ENCODE results near the gene EML6.

The EML6 gene

DNA sequence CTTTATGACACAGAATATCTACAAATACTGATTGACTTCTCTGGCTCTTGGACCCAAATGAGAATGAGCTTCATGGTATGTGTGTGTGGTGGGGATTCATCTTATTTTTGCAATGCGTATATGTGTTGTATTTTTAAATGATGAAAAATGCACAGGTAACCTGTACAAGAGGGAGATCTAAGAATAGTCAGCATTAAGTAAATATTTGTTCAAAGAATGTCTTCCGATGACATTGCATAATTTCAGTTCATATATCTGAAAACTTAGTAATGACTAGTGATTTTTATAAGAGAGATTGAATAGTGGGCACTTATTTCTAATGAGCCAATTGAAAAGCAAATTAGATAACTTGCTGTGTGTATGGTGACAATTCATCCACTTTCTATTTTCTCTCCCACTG lies 66.4 kb downstream of the EML6 start:
- FAIRE-seq, result no peak
- no peak for DNase-seq (ENCODE audit: insufficient read length, low spot score)

DNA sequence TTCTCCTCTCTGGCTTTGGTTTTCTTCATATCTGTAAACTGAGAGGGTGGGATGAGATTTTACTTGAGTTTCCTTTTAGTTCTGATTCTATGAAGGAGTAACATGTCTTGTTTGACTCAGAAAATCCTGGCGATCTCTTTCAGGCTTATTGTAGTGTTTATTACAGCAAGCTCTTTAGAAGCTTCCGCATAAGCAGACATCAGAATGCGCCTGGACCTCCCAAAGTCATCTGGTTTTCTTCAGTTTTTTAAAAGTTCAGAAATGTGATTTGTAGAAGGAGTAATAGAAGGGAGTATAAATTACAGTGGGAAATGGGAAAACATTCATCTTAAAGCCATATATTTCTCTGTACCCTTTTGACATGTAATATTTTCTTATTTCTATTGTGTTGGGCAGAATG lies 68.4 kb downstream of the EML6 start:
- no peak for FAIRE-seq
- DNase-seq (ENCODE audit: insufficient read length, low spot score), result no peak

DNA sequence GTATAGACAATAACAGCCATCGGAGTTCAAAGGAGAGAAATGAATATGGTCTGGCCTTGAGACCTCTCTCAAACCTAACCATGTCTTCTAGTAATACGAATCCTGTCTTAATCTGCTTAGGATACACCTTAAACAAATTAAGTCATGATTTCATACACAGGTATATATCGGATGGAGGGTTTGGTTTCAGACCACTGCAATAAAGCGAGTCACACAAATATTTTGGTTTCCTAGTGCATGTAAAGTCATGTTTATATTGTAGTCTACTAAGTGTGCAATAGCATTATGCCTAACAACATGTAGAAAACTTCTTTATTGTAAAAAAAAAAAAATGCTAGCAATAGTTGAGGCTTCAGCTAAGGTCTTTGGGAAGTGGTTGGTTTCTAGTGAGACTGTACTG lies 73.8 kb downstream of the EML6 start:
- no peak for DNase-seq (ENCODE audit: insufficient read length, low spot score)
- FAIRE-seq, result no peak

DNA sequence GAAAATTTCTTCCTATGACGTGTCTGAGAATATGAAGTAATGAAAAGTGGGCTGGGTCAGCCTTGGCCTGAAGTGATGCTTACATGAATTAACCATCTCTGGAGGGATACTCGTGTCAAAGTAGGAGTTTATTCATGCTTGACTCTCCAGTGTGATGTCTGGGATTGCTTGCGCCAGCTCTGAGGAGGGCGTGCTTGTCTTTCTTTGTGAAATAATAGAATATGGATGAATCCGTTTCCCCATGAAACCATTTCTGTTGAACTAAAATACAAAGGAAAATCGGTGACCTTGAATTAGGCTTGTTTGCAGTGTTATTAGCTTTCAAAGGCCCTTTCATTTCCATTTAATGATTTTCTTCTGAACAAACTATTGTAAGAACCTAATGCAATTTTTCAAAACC lies 77.9 kb downstream of the EML6 start:
- FAIRE-seq (no peak), DNase-seq (ENCODE audit: insufficient read length, low spot score) (no peak)

DNA sequence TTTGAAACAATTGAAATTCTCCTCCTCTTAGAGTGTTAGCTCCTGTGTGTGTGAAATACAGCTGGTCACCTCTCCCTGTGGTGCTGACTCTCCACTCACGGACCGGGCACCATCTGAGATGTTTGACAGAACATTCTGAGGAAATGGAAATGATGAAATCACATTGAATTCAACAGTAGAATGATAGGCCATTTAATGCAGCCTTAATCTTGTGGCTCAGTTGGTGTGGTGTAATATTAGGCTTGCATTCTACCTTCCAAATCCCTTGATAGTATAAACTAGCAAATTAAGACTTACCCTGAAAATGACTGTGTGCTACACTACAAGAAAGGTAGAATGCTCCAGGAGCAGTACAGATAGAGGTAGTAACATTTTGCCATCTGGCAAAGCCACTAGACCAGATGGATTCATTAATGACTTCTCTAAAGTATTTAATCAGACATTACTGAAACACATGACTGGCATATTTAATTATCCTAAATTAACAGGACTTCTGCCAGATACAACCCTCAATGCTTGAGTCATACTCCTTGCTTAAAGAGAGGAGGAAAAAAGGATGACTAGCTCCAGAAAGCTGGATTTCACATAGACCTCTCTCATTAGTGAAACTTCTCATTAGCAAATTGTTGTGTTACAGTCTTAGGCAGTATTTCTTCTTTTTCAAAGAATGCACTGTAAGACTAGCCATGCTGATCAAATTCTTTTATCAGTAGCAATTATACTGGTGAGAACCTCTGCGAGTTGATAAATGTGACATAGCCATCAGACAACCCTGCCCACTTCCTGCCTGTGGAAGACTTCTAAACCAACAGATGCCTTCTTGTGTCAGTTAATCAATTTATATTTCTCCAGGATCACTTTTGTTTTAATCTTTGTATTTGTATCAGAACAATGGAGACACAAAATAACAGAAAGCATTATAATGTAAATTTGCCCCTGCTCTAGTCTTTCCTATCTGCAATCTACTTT lies 80.6 kb downstream of the EML6 start:
- no peak for DNase-seq (ENCODE audit: insufficient read length, low spot score)

DNA sequence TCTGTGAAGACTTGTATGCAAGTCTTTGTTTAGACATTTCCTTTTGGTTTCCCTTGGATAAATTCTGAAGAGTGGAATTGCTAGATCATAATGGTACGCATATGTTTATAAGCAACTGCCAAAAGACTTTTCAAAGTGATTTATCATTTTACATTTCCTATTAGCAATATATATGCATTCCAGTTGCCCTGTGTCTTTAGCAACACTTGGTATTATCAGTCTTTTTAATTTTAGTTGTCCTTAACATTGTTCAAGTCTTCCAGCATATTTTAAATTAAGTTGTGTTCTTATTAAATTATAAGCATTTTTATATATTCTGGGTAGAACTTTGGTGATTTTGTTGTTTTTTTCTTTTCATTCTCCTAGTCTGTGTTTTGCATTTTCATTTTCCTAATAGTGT lies 81.8 kb downstream of the EML6 start:
- FAIRE-seq (no peak), DNase-seq (ENCODE audit: insufficient read length, low spot score) (no peak)

More for the DNA sequence above, 80.6 kb downstream of the EML6 start:
- peak; percentile 23 for FAIRE-seq

DNA sequence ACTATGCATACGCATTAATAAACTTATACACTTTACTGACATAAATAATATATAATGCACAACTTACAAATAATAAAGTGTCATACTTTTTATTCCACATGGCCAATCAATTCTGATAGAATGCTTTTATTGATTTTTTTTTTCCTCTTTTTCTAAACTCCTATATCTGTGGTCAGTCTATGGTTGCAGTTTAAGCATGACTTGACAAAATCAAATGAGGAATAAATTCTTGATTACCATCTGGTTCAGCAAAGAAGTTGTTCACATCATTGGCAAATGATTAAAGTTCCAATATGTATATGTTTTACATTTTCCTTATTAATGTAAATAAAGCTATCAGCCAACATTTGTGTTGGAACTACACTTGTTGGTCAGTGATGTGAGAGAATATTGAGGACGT lies 83.5 kb downstream of the EML6 start:
- FAIRE-seq (no peak), DNase-seq (ENCODE audit: insufficient read length, low spot score) (no peak)

DNA sequence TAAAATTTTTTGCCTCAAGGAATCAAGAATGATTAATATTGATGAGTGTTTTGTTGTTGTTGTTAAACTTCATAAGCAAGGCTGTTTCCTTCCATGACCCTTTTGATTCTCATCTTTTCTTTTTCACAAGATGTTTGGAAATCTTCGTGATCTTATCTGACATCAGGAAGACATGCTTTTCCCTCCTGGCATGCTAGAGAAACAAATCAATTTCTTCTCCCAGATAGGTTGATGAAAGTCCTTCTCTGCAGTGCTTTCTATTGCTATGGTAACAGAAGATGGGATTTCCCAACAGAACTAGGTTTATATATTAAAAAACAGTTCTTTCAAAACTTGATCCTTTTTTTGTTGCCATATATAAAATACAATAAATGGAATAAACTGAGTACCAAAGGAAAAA lies 85.2 kb downstream of the EML6 start:
- DNase-seq (ENCODE audit: insufficient read length, low spot score) (no peak), FAIRE-seq (no peak)

DNA sequence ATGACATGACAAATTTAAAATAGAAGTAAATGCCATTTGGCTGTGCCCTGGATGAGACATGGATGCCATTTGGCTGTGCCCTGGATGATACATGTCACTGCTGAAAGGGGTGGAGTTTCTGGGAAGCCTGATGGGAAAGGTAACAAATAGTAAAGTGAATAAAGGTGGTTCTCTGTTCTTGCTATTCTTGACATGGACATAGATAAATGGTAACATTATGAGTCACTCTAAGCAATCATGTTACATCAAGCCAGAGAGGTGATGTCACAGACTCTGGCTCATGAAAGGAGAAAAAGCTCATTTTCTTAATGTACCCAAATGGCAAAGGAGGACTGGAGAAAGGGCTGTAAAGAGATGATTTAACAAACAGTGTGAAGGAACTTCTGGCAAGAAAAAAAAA lies 86.4 kb downstream of the EML6 start:
- DNase-seq (ENCODE audit: insufficient read length, low spot score), result peak; percentile 14
- FAIRE-seq, result peak; percentile 65

DNA sequence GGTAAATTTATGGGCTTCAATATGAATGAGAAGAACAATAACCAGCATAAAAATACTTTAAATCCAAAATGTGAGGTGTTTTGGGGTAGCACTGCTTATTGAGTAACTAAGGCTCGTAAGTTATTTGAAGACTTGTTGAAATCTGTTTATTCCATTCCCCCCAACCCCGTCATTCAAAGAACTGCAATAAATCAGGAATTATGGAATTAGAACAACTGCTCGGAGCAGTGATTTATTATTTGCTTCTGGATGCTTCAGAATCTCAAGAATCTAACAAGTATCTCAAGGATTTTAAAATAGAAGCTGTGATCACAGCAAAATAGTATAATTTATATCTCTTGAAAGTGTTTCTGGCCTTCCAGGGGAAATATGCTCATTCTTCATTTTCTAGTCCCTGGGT lies 86.8 kb downstream of the EML6 start:
- DNase-seq (ENCODE audit: insufficient read length, low spot score), result no peak
- no peak for FAIRE-seq

DNA sequence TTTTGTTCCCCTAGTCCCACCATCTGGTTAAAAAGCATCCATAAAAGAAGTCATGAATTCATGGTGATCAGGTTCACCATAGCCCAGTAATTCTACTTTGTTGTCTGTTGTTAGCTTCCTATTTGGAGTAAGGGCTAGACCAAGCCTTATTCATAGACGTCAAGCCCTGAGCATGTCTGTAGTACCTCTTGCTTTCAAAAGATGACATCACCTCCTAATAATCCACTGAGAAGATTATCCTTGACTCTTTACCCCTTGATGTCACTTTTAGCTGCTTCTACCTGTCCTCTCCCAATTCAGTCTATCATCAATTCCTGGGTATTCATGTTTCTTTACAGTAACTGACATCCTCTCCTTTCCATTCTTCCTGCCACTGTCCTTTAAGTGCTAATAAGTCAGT lies 90.1 kb downstream of the EML6 start:
- FAIRE-seq, result no peak
- DNase-seq (ENCODE audit: insufficient read length, low spot score), result no peak

DNA sequence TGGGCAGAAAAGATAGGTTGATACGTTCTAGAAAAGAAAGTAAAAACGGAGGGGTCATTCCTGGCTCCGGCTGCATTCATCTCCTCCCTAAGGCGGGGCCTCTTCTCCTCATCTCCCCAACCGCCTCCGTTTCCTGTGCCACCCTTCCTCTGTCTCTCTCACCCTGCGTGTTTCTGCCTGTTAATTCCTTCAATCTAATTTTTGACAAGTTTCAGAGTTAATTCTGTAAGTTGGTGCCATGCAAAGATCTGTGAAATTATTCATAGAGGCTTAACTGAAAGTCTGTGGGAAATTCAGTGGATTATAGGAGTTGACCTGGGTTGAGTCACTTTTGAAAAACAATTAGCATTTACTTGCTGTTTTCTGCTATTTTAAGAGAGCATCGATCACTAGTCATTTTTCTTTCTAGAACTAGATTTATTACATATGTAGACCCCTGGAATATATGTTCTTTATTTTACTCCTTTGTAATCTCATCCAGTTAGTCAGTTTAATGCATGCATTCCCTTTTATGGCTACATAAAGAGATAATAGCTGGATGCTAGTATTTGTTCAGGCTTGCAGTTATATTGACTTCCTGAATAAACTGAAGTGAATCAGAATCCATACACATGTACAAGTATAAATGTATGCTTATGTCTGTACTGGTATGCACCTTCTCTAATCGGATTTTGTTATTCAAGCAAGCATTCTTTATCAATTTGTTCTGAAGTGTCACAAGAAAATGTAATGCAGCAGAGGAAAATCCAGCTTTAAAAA lies 91.1 kb downstream of the EML6 start:
- peak; percentile 76 for FAIRE-seq
- DNase-seq (ENCODE audit: insufficient read length, low spot score), result no peak

DNA sequence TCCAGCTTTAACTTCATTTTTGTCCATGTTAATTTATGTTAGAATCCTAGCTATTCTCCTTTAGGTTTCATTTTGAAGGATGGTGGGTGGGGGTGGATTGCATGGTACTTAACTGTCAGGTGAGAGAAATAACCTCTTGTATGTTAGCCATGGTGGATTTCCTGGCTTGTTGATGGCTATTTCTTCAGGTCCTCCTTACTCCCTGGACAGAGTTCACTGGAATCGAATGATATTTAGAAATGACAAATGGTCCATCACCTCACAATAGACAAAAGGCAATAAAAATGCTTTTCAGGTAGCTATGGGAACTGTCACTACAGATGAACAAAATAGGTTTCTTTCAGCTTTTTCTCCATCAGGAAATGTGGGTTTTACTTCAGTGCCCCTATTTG lies 91.7 kb downstream of the EML6 start:
- FAIRE-seq, result no peak
- DNase-seq (ENCODE audit: insufficient read length, low spot score), result no peak

DNA sequence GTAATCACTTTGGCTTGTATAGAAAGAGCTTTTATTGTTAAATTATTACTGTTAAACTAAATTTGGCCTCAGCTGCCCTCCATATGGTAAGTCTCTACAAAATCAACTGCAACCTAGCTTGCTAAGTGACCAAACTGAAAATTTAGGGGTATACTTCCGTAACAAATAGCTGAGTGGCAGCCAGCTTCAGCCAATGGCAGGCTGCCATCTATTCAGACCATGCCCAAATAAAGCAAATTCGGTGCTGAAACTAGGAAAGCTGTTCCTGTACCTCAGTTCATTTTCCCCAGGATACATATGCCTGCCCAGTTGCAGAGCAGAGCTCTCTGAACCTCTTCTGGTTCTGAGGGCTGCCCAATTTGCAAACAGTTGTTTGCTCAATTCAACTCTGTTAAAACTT lies 94.8 kb downstream of the EML6 start:
- FAIRE-seq, result no peak
- no peak for DNase-seq (ENCODE audit: insufficient read length, low spot score)

DNA sequence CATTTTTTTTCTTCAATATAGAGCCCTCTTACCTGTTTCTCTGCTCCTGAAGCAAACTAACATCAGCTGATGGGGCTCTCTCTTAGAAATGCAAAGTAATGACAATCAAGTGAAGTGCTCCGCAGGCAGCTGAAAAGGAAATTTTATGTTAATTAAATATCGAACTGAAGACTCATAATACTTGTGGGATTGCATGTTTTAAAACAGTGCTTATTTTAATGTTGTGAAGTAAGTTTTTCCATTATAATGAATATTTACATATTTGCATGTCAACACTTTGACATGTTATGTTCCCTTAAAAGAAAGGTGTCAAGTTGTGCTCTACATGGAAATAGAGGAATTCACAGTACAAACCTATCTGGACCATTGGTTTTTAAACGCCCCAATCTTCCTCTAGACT lies 97.1 kb downstream of the EML6 start:
- FAIRE-seq, result no peak

DNA sequence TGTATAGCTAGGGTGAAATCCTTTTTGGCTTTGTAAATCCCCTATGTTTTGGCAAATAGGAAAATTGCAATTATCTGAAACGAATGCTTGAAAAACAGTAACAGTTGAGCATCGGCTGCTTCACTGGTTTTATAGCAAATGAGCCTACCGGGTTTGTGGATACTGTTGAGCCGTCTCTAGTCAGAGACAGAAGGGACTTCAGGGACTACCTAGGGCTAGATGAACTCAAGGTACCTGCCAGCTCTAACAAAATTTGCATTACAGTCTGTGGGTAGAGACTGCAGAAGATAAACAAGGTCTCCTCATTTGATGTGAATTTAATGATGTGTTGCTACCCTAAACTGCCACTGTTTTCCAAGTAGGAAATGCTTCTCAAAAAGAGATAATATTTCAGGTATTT lies 101.1 kb downstream of the EML6 start:
- FAIRE-seq (no peak), DNase-seq (ENCODE audit: insufficient read length, low spot score) (no peak)

More for the DNA sequence above, 97.1 kb downstream of the EML6 start:
- no peak for DNase-seq (ENCODE audit: insufficient read length, low spot score)

DNA sequence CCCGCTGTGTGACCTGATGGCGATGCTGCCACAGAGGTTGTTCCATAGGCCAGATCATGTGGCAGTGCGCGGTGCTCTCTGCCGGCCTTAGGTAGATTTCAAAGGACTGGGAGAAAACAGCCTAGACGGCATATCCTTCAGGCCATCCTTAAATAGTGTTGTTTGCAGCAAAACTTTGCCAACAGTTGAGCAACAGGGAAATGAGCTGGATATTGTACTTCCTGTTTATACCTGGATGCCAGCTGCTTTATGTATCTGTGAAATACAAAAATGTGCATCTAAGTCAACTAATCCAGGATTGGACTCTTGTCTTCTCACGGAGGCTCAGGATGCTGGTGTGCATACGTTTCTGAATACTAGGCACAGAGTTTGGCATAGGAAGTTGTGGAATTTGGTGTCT lies 107.1 kb downstream of the EML6 start:
- DNase-seq (ENCODE audit: insufficient read length, low spot score) (no peak), FAIRE-seq (peak; percentile 46)

DNA sequence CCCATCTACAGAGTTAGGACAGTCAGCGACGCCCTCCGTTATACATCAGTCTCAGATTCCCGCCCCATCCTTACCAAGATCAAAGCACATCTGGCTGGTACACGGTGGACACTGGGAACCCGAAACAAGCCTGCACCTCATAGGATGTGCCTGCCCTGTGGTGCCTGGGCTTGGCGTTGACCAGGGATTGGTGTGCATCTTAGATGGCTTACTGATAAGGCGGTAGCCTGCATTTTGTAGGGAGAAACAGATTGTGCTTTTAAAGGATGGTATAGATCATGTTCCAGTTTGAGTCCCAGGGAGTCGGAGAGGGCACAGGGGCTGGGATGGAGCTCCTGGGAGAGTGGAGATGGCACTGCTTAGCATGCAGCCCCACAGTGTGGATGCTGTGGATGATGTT lies 108.0 kb downstream of the EML6 start:
- FAIRE-seq (peak; percentile 62), DNase-seq (ENCODE audit: insufficient read length, low spot score) (no peak)

DNA sequence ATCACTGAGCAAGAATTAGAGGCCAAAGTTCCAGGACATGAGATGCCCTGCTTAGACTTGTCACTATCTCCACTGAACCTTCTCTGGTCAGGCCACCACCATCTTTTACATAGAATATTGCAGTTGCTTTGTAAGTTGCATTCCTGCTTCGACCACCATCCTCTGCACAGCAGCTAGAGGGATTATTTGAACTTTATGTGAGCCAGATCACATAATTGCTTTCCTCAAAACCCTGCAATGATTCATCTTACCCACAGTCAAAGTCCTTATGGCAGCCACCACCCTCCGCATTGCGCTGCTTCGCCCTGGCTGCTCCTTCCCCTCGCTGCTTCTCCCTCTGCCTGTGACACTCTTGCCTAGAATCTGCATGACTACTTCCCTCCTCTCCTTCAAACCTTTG lies 111.3 kb downstream of the EML6 start:
- no peak for DNase-seq (ENCODE audit: insufficient read length, low spot score)
- FAIRE-seq, result no peak

DNA sequence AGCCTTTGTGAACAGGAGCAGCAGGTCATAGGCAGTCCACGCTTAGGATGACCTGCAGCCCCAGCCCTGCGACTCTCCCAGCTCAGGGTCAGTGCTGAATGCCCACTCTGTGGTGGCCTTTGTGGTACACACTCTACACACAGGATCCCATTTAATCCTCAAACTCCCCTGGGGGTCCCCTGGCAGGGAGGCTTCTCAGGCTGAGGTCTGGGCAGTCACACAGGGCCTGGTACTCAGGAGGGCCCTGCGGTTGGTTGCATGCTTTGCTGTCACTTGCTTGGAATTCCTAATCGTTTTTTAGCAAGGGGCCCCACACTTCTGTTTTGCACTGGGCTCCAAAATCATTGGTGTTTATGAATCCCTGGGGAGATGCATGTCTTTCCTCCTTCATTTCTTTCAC lies 113.0 kb downstream of the EML6 start:
- FAIRE-seq, result no peak
- no peak for DNase-seq (ENCODE audit: insufficient read length, low spot score)

DNA sequence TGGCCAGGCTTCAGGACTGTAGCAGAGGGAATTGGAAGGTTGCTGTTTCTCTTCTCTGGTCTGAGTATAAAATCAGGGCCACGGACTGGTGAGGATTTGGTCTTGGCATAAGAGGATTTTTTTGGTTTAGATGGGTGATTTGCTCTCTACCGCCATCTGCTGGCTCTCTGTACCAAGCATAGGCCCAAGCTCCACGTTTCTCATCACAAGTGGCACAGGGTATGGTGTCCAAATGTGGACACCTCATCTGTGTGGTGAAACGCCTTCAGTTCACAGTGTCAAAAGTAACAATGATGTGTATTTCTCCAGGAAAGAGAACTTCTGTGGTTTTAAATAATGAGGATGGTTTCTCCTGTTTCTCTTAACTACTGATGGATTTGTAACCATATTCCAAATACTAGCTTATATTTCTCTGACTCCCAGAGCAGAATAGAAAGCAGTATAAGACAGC lies 115.1 kb downstream of the EML6 start:
- DNase-seq (ENCODE audit: insufficient read length, low spot score) (peak; percentile 70), FAIRE-seq (peak; percentile 69)

All from HTR-8/SVneo (cell line).